Measurements from ENCODE around the gene PBRM1.

DNA sequence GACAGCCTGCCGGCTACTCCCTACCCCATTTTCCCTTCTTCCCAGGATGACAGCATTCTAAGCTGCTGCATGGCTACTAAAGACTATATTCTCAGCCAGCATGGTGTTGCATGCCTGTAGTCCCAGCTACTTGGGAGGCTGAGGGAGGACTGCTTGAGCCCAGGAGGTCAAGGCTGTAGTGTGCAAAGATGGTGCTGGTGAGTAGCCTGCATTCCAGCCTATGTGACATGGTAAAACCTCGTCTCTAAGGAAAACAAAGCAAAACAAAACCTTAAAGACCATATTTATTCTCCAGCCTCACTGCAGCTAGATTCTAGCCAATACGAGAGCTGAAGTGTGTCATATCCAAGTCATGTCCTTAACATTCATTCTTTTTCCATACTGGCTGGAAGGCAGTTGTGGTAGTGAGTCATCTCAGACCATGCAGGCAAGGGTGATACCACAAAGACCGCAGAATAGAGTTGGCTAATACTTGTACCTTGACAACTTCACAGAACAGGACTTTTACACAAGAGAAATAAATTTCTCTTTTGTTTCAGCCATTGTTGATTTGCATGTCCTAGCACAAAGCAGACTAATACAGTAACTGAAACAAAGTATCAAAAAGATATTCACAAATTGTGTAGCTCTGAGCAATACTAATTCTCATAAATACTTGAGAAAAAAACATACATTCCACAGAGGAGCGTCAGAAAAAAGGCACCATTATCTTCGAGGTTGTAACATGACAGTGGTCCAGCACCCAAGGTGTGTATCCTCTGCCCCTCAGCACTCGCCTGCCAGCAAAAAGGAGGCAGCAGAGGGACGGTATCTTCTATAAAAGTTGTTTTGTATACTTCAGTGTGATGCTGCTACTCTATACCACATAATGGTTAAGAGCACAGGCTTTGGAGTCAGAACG, 14.8 kb downstream of the PBRM1 start:
- TF ChIP-seq TAF1 (IDR thresholded peaks at IDR 0.05; ENCODE audit: borderline replicate concordance, insufficient read depth, low read length) = no peak
- TF ChIP-seq SIN3A (IDR thresholded peaks at IDR 0.05; ENCODE audit: borderline replicate concordance, insufficient read depth, low read length) = no peak
